Keratinocyte (primary cell): ENCODE results near the gene PRICKLE4. TPM values are rescaled to one million over a fixed set of nuclear protein-coding genes. Genes with fewer than 3 reads are reported as not detected.

Experiments
- DNase-seq: peaks from one replicate; pipeline ENCODE4 v3.0.0-alpha.2; 2011; ENCODE audit warnings: low read depth, missing footprints, low spot score
- FAIRE-seq: peaks from 2 replicates; lab custom pipeline; 2011; peaks lifted over from hg19 to GRCh38; lab: Jason Lieb, UNC
- H2AFZ ChIP-seq: 2 replicates; pipeline ENCODE4 v1.6.0; 2012; ENCODE audit warnings: low read length, control low read depth, inconsistent platforms; ENCODE audit not compliant: control insufficient read depth
- H3K27ac ChIP-seq: 2 replicates; pipeline ENCODE4 v1.5.1; 2011; ENCODE audit warnings: low read length; ENCODE audit not compliant: control insufficient read depth, insufficient read depth
- H3K27me3 ChIP-seq: 3 replicates; pipeline ENCODE4 v1.6.0; 2011; ENCODE audit warnings: low read length; ENCODE audit not compliant: control insufficient read depth, insufficient read depth; ENCODE audit errors: extremely low read depth
- H3K36me3 ChIP-seq, 2 experiments: 2 replicates in 1 of 2; 3 replicates in 1 of 2; pipeline ENCODE4 v1.5.1; 2011; ENCODE audit warnings: low read length in 2 of 2, mild to moderate bottlenecking in 1 of 2; ENCODE audit not compliant: control insufficient read depth in 2 of 2, insufficient read depth in 2 of 2; ENCODE audit errors: extremely low read depth in 1 of 2
- H3K4me1 ChIP-seq: 3 replicates; pipeline ENCODE4 v1.5.1; 2011; ENCODE audit warnings: low read length; ENCODE audit not compliant: control insufficient read depth, insufficient read depth; ENCODE audit errors: extremely low read depth
- H3K4me2 ChIP-seq: 3 replicates; pipeline ENCODE4 v1.6.0; 2011; ENCODE audit warnings: low read depth, low read length; ENCODE audit not compliant: control insufficient read depth, insufficient read depth; ENCODE audit errors: extremely low read depth
- H3K4me3 ChIP-seq, 3 experiments: fragments of 200-600 bp in 1 of 3; sonication (generic) in 1 of 3; 2 replicates in 2 of 3; 3 replicates in 1 of 3; pipeline ENCODE4 v1.5.1; 2011 to 2016; ENCODE audit warnings: low read length in 3 of 3, mild to moderate bottlenecking in 3 of 3, control low read depth in 2 of 3, inconsistent platforms in 1 of 3, low read depth in 1 of 3, mixed read lengths in 1 of 3, mixed run types in 1 of 3, moderate library complexity in 1 of 3; ENCODE audit not compliant: control insufficient read depth in 2 of 3, insufficient read depth in 2 of 3; ENCODE audit errors: extremely low read depth in 1 of 3
- H3K79me2 ChIP-seq: 2 replicates; pipeline ENCODE4 v1.6.0; 2012; ENCODE audit warnings: low read length; ENCODE audit not compliant: control insufficient read depth, insufficient read depth
- H3K9ac ChIP-seq: 3 replicates; pipeline ENCODE4 v1.6.0; 2011; ENCODE audit warnings: low read length; ENCODE audit not compliant: control insufficient read depth, insufficient read depth; ENCODE audit errors: extremely low read depth
- H3K9me1 ChIP-seq: 3 replicates; pipeline ENCODE4 v1.6.0; 2011; ENCODE audit warnings: low read length; ENCODE audit not compliant: control insufficient read depth, insufficient read depth; ENCODE audit errors: extremely low read depth
- H3K9me3 ChIP-seq: 2 replicates; pipeline ENCODE4 v1.5.1; 2012; ENCODE audit warnings: low read depth, low read length; ENCODE audit not compliant: control insufficient read depth
- H4K20me1 ChIP-seq: 3 replicates; pipeline ENCODE4 v1.6.0; 2011; ENCODE audit warnings: low read length; ENCODE audit not compliant: control insufficient read depth, insufficient read depth; ENCODE audit errors: extremely low read depth
- CTCF ChIP-seq, 3 experiments: IDR thresholded peaks in 1 of 3; conservative IDR thresholded peaks in 1 of 3; optimal IDR thresholded peaks in 1 of 3; 2 replicates in 2 of 3; 3 replicates in 1 of 3; pipeline versions ENCODE3 to v1.5.1; 2011; ENCODE audit warnings: low read length in 3 of 3, mild to moderate bottlenecking in 3 of 3, moderate library complexity in 2 of 3, control low read depth in 1 of 3, inconsistent platforms in 1 of 3; ENCODE audit not compliant: insufficient read depth in 2 of 3; ENCODE audit errors: extremely low read depth in 1 of 3
- EZH2 ChIP-seq: IDR thresholded peaks from one replicate; pipeline ENCODE4 v1.6.1; 2012; ENCODE audit warnings: inconsistent platforms, mild to moderate bottlenecking, low read length, moderate library complexity
- dilution Hi-C: fragments of 300-500 bp; cut with MboI; formaldehyde crosslinking; loops from one replicate; pipeline ENCODE4 v1.7.0; 2020; ENCODE audit warnings: low sequenced_read_pairs; ENCODE audit not compliant: extremely low pct_ligation_motif_present
- polyA plus RNA-seq, 5 experiments: library from polyadenylated mRNA; depleted of rRNA in 3 of 5; stranded (reverse) in 3 of 5; stranded (forward) in 1 of 5; unstranded in 1 of 5; fragments of >200 nt; gene quantifications; 1 replicate in 1 of 5; 2 replicates in 3 of 5; 3 replicates in 1 of 5; pipeline versions ENCODE4 v1.2.1 to v1.2.3, GENCODE V29; 2011 to 2012; ENCODE audit warnings: missing spikeins in 2 of 5, low read depth in 1 of 5, low replicate concordance in 1 of 5

Gene PRICKLE4
- polyA plus RNA-seq, 1 donor (not counting 4 experiments of a cell fraction or from before 2014, with no cell fraction given) = 0.13 TPM

- Histone ChIP-seq H3K27ac (no peak overlapping the region), H3K4me1 (peaks cover 9% of the 10 kb centered on the region), H3K36me3 (no peaks in the 10 kb centered on the region), H3K9ac (no peak overlapping the region), H2AFZ (no peak overlapping the region), H3K9me1 (no peaks in the 10 kb centered on the region), H3K4me2 (no peak overlapping the region), H4K20me1 (no peaks in the 10 kb centered on the region), H3K9me3 (no peaks in the 10 kb centered on the region), H3K4me3 (no peak overlapping the region), H3K27me3 (no peaks in the 10 kb centered on the region), H3K79me2 (no peaks in the 10 kb centered on the region)
- FAIRE-seq (peak; percentile 13), DNase-seq (no peak)
- no peak for TF ChIP-seq CTCF (optimal IDR thresholded peaks at IDR 0.05 in 1 of 3, IDR thresholded peaks at IDR 0.05 in 1 of 3, conservative IDR thresholded peaks at IDR 0.05 in 1 of 3; ENCODE audit: extremely low read depth in 1 of 3, insufficient read depth in 2 of 3, low read length in 3 of 3)
- no peak for TF ChIP-seq EZH2
- dilution Hi-C loops = no loop called here
These were observed 37.9 kb downstream of the PRICKLE4 start for GRCh38 chr6:41818271-41819054.

- Histone ChIP-seq H3K27me3 (no peaks in the 10 kb centered on the region), H2AFZ (no peak overlapping the region), H3K4me1 (no peaks in the 10 kb centered on the region), H3K9me3 (no peaks in the 10 kb centered on the region), H3K9ac (no peak overlapping the region), H3K9me1 (no peaks in the 10 kb centered on the region), H3K36me3 (no peaks in the 10 kb centered on the region), H3K79me2 (no peaks in the 10 kb centered on the region), H3K27ac (no peak overlapping the region), H3K4me3 (no peak overlapping the region), H4K20me1 (no peaks in the 10 kb centered on the region), H3K4me2 (no peak overlapping the region)
- TF ChIP-seq EZH2 (no peak), CTCF (optimal IDR thresholded peaks at IDR 0.05 in 1 of 3, IDR thresholded peaks at IDR 0.05 in 1 of 3, conservative IDR thresholded peaks at IDR 0.05 in 1 of 3; ENCODE audit: extremely low read depth in 1 of 3, insufficient read depth in 2 of 3, low read length in 3 of 3) (no peak)
- dilution Hi-C loops = no loop called here
- DNase-seq (no peak), FAIRE-seq (no peak)
These were observed 40.7 kb downstream of the PRICKLE4 start for GRCh38 chr6:41821266-41821665.
